GM20431 (cell line): ENCODE data around the gene CPT1B.

Source experiments
- in situ Hi-C: fragments of 300-500 bp; cut with MseI, MboI; formaldehyde crosslinking; loops from one replicate; pipeline ENCODE4 v1.15.0; 2020; ENCODE audit warnings: low sequenced_read_pairs; ENCODE audit not compliant: unreplicated experiment

CPT1B gene

GRCh38 chr22:50530877-50531545, 47.2 kb downstream of the CPT1B start:
- in situ Hi-C loops = no loop called here

- in situ Hi-C loops = no loop called here
Observed at GRCh38 chr22:50530580-50530876, 47.7 kb downstream of the CPT1B start.

GRCh38 chr22:50529897-50530579, 48.2 kb downstream of the CPT1B start, which contains the start of gene TYMP:
Gene TYMP (minus strand): TSS chr22:50530012. CDS start chr22:50529709, 303 bp downstream.
- in situ Hi-C loops = no loop called here

GRCh38 chr22:50529416-50529896, 48.8 kb downstream of the CPT1B start:
- in situ Hi-C loops = no loop called here

- in situ Hi-C loops = no loop called here
Observed at GRCh38 chr22:50528682-50529415, 49.4 kb downstream of the CPT1B start.

GRCh38 chr22:50527921-50528681, 50.1 kb downstream of the CPT1B start:
- in situ Hi-C loops = no loop called here

- in situ Hi-C loops = no loop called here
Observed at GRCh38 chr22:50526834-50527801, 51.1 kb downstream of the CPT1B start.

- in situ Hi-C loops = no loop called here
Observed at GRCh38 chr22:50526108-50526833, 52.0 kb downstream of the CPT1B start.

GRCh38 chr22:50525858-50526107, 52.4 kb downstream of the CPT1B start:
- in situ Hi-C loops = no loop called here

- in situ Hi-C loops = no loop called here
Observed at GRCh38 chr22:50525104-50525857, 52.9 kb downstream of the CPT1B start, which contains the start of gene SCO2. Gene SCO2 (minus strand): TSS chr22:50525598. CDS start chr22:50524411, 1,187 bp downstream.

- in situ Hi-C loops = no loop called here
Observed at GRCh38 chr22:50524676-50525103, 53.5 kb downstream of the CPT1B start.

- in situ Hi-C loops = no loop called here
Observed at GRCh38 chr22:50523806-50524675, 54.2 kb downstream of the CPT1B start.

GRCh38 chr22:50523458-50523805, 54.8 kb downstream of the CPT1B start:
- in situ Hi-C loops = no loop called here

GRCh38 chr22:50522806-50523438, 55.3 kb downstream of the CPT1B start:
- in situ Hi-C loops = no loop called here

- in situ Hi-C loops = no loop called here
Observed at GRCh38 chr22:50522208-50522805, 55.9 kb downstream of the CPT1B start.

- in situ Hi-C loops = no loop called here
Observed at GRCh38 chr22:50521710-50522109, 56.5 kb downstream of the CPT1B start.
